IPS-18a (cell line): Measurements from ENCODE around the gene TRIM49.
"Not testable (repeated sequence)": the region's sequence is repeated elsewhere in the genome, so short reads cannot be mapped to it uniquely, and the experiment has no call there.

Experiments
- H3K27ac ChIP-seq: one replicate; pipeline ENCODE4 v1.5.1; 2013; ENCODE audit warnings: low read length
- H3K27me3 ChIP-seq: one replicate; pipeline ENCODE4 v1.6.1; 2013; ENCODE audit warnings: mild to moderate bottlenecking, low read length; ENCODE audit not compliant: control insufficient read depth, insufficient read depth
- H3K36me3 ChIP-seq: one replicate; pipeline ENCODE4 v1.6.1; 2013; ENCODE audit warnings: low read depth, low read length; ENCODE audit not compliant: control insufficient read depth
- H3K4me1 ChIP-seq: one replicate; pipeline ENCODE4 v1.6.1; 2013; ENCODE audit warnings: low read depth, low read length; ENCODE audit not compliant: control insufficient read depth
- H3K4me3 ChIP-seq: one replicate; pipeline ENCODE4 v1.5.1; 2013; ENCODE audit warnings: low read length
- H3K9ac ChIP-seq: one replicate; pipeline ENCODE4 v1.6.1; 2013; ENCODE audit warnings: mild to moderate bottlenecking, low read length, moderate library complexity
- H3K9me3 ChIP-seq: one replicate; pipeline ENCODE4 v1.6.1; 2013; ENCODE audit warnings: low read depth, low read length; ENCODE audit not compliant: control insufficient read depth

The TRIM49 gene

DNA sequence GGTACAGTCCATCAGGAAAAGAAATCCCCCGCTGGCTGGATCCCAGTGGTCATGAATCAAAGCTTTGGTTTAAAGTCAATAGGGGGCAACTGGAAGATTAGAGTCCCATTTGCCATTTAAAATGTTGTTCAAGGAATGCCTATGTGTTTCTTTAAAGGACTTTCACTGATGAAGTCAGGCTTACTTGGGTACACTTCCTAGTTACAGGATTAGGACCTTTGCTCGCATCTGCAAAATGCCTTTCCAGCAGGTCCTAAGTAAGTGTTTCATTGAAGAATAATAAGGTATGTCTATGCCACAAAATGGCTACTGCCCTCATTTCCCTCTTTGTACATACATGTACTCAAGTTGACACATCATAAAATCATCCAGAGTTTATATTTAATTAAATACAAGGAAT, at the start of gene TRIM49:
Gene TRIM49, minus strand, starts transcription at position 101 of the 400 bp plus-strand sequence. CDS start 4,106 bp downstream, outside the sequence.
- not testable (repeated sequence) for H3K27me3 ChIP-seq, H3K9me3 ChIP-seq, H3K4me3 ChIP-seq, H3K9ac ChIP-seq, H3K36me3 ChIP-seq, H3K4me1 ChIP-seq, H3K27ac ChIP-seq

GRCh38 chr11:89826694-89827093, 18.3 kb upstream of the TRIM49 start:
- H3K9me3 ChIP-seq, H3K36me3 ChIP-seq, H3K27ac ChIP-seq, H3K4me3 ChIP-seq, H3K27me3 ChIP-seq, H3K9ac ChIP-seq, H3K4me1 ChIP-seq: not testable (repeated sequence)

GRCh38 chr11:89820008-89820407, 11.6 kb upstream of the TRIM49 start:
- H3K36me3 ChIP-seq, H3K27me3 ChIP-seq, H3K9ac ChIP-seq, H3K4me1 ChIP-seq, H3K27ac ChIP-seq, H3K9me3 ChIP-seq, H3K4me3 ChIP-seq: not testable (repeated sequence)

DNA sequence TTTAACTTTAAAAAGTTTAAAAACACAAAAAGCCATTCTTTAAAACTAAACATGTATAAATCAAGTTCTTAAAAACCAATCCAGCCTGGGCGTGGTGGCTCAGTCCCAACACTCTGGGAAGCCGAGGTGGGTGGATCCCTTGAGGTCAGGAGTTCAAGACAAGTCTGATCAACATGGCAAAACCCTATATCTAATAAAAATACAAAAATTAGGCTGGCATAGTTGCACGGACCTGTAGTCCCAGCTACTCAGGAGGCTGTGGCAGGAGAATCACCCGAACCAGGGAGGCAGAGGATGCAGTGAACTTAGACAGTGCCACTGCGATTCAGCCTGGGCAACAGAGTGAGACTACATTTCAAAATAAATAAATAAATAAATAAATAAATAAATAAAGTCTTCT, 5.2 kb upstream of the TRIM49 start:
- H3K27ac ChIP-seq, H3K36me3 ChIP-seq, H3K27me3 ChIP-seq, H3K9ac ChIP-seq, H3K4me1 ChIP-seq, H3K4me3 ChIP-seq, H3K9me3 ChIP-seq: not testable (repeated sequence)

DNA sequence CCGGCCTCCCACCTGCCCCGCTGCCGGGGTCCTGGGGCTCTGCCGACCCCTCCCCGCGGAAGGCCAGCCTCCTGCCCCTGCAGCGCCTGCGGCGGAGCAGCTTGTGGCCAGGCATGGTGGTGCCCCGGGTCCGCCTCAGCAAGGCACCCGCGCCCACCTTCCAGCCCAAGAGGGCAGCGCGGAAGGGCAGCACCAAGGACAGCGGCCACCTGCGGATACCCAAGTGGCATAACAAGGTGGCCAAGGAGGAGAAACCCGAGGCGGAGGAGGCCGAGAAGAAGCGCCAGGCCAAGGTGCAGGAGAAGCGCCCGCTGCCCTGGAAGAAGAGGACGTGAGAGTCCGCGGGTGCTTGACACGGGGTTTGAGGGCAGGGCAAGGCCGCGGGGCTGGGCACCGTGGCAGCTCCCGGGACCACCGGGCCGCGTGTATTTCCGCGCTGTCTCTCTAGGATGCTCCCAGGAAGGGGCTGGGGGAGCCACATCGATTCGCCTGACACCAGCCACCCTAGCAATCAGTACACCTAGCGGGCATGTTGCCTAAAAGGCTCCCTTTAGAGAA, 20.8 kb downstream of the TRIM49 start:
- H3K36me3 ChIP-seq, H3K9me3 ChIP-seq, H3K4me1 ChIP-seq, H3K9ac ChIP-seq, H3K4me3 ChIP-seq, H3K27me3 ChIP-seq, H3K27ac ChIP-seq: not testable (repeated sequence)

GRCh38 chr11:89785726-89786125, 22.6 kb downstream of the TRIM49 start:
- not testable (repeated sequence) for H3K27ac ChIP-seq, H3K27me3 ChIP-seq, H3K9me3 ChIP-seq, H3K36me3 ChIP-seq, H3K4me3 ChIP-seq, H3K9ac ChIP-seq, H3K4me1 ChIP-seq

DNA sequence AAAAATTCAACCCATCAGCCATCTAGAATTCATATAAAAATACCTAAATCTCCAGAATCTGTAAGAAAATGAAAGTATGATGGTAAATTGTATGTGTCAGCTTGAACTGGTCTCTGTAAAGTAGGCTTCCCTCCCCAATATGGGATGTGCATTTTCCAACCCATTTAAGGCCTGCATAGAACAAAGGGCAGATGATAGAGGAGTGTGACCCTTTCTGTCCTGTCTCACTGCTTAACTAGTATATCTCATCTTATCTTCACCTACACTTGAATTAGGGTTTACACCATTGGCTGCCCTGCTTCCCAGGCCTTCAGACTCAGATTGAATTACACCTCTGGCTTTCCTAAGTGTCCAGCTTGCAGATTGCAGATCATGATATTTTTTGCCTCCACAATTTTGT, 57.6 kb downstream of the TRIM49 start:
- H3K27ac ChIP-seq, H3K9ac ChIP-seq, H3K36me3 ChIP-seq, H3K9me3 ChIP-seq, H3K4me1 ChIP-seq, H3K27me3 ChIP-seq, H3K4me3 ChIP-seq: not testable (repeated sequence)
